Sigmoid colon (tissue), 4 donors: ENCODE measurements around the gene NLRX1.
"Not testable (repeated sequence)": the region's sequence is repeated elsewhere in the genome, so short reads cannot be mapped to it uniquely, and the experiment has no call there.

Experiments used
- CTCF ChIP-seq, 4 experiments: fragments of 450-650 bp in 3 of 4; fragments of 200-600 bp in 1 of 4; IDR thresholded peaks; one replicate each; pipeline ENCODE4 v1.5.1; 2016 to 2019; ENCODE audit warnings: antibody characterized with exemption in 4 of 4, mild to moderate bottlenecking in 3 of 4, moderate library complexity in 2 of 4
- EP300 ChIP-seq, 4 donors: sonication (generic); formaldehyde crosslinking; IDR thresholded peaks; one replicate each; pipeline ENCODE4 v1.6.1; 2017; ENCODE audit warnings: antibody characterized with exemption in 4 of 4
- POLR2A ChIP-seq, 2 donors: fragments of 450-650 bp; IDR thresholded peaks; one replicate each; pipeline ENCODE4 v1.6.1; 2016; ENCODE audit warnings: antibody characterized with exemption in 2 of 2, mild to moderate bottlenecking in 2 of 2, moderate library complexity in 2 of 2

- not testable (repeated sequence) for TF ChIP-seq POLR2A, CTCF, EP300 (IDR thresholded peaks at IDR 0.05)
Observed at GRCh38 chr11:119184399-119184798, 15.9 kb downstream of the NLRX1 start.
